ENCODE data around the gene FOXC1. TPM values are rescaled to one million over a fixed set of nuclear protein-coding genes. Genes with fewer than 3 reads are reported as not detected.

Gene FOXC1
- total RNA-seq, 1 experiment from 2014 or later: 16.7 TPM

DNA sequence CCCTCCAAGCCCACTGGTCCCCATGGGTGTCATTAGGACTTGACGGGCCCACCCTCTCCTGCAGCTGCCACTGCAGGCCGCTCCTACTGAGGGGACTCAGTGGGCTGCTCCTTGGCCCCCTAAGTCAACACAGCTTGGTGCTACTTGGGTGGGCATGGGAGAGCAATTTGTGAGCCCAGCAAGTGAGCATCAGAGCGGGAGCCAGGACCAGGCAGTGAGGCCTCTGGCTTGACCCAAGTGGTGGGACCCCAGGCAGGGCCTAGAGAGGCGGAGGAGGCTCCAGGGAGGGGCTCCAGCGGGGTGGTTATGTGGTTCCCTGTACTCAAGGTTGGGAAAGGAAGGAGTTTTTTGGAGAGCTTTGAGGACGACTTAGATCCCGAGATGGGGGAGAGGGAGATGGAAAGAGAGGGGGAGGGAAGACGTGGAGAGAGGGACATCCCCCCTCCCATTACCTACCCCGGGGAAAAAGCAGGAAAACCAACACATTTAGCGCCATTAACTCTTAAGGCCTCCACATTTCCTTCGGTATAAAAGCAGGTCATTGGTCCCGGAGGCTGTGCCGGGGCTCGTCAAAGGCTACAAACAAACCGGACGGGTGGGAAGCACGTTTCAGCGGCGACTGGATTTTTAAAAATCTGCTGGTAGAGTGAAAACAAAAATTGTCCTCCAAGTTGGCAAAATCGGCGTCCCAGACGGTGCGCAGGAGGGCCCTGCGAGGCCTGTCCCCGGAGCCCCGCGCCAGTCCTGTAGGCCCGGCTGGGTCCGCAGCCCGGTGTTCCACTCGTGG is 8.8 kb downstream of the FOXC1 start:
- Mint-ChIP-seq H3K9me3 (ENCODE audit: unreplicated experiment) (no peaks in the 10 kb centered on the region), H3K27ac (ENCODE audit: low read depth, unreplicated experiment) (no peak overlapping the region), H3K36me3 (ENCODE audit: insufficient read depth, unreplicated experiment) (peaks cover under 1% of the 10 kb centered on the region), H3K4me3 (ENCODE audit: unreplicated experiment) (no peak overlapping the region), H3K4me1 (ENCODE audit: insufficient read depth, unreplicated experiment) (no peaks in the 10 kb centered on the region), H3K27me3 (ENCODE audit: insufficient read depth, unreplicated experiment) (no peaks in the 10 kb centered on the region)
- intact Hi-C loops (cut with micrococcal nuclease): no loop called here
- no peak for DNase-seq (ENCODE audit: unreplicated experiment)
- POLR2A ChIA-PET: no interaction called here
- no TSS peak for BruUV-seq (replicated peaks)
- CTCF ChIA-PET: interaction anchor here (0.6 kb wide), 1 partner anchor 1017 kb away, joined by 4 read pairs; no protein-coding TSS in a partner anchor
- TF ChIP-seq, protein P1, sequence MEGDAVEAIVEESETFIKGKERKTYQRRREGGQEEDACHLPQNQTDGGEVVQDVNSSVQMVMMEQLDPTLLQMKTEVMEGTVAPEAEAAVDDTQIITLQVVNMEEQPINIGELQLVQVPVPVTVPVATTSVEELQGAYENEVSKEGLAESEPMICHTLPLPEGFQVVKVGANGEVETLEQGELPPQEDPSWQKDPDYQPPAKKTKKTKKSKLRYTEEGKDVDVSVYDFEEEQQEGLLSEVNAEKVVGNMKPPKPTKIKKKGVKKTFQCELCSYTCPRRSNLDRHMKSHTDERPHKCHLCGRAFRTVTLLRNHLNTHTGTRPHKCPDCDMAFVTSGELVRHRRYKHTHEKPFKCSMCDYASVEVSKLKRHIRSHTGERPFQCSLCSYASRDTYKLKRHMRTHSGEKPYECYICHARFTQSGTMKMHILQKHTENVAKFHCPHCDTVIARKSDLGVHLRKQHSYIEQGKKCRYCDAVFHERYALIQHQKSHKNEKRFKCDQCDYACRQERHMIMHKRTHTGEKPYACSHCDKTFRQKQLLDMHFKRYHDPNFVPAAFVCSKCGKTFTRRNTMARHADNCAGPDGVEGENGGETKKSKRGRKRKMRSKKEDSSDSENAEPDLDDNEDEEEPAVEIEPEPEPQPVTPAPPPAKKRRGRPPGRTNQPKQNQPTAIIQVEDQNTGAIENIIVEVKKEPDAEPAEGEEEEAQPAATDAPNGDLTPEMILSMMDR (IDR thresholded peaks at IDR 0.05; ENCODE audit: unreplicated experiment): no peak

- CTCF ChIA-PET: interaction anchor here (0.6 kb wide), 1 partner anchor 1016 kb away, joined by 4 read pairs; no protein-coding TSS in a partner anchor
- no TSS peak for BruUV-seq (replicated peaks)
- DNase-seq (ENCODE audit: unreplicated experiment): no peak
- H3K9me3 Mint-ChIP-seq (ENCODE audit: unreplicated experiment): no peaks in the 10 kb centered on the region
- H3K27ac Mint-ChIP-seq (ENCODE audit: low read depth, unreplicated experiment): no peak overlapping the region
- intact Hi-C loops (cut with micrococcal nuclease): no loop called here
- TF ChIP-seq, protein P1 (IDR thresholded peaks at IDR 0.05; ENCODE audit: unreplicated experiment): no peak
- H3K36me3 Mint-ChIP-seq (ENCODE audit: insufficient read depth, unreplicated experiment): no peaks in the 10 kb centered on the region
- no peaks in the 10 kb centered on the region for H3K27me3 Mint-ChIP-seq (ENCODE audit: insufficient read depth, unreplicated experiment)
- no peaks in the 10 kb centered on the region for H3K4me1 Mint-ChIP-seq (ENCODE audit: insufficient read depth, unreplicated experiment)
- POLR2A ChIA-PET: no interaction called here
- no peak overlapping the region for H3K4me3 Mint-ChIP-seq (ENCODE audit: unreplicated experiment)
Measured at GRCh38 chr6:1619098-1619672, 9.5 kb downstream of the FOXC1 start.

- no peak for DNase-seq (ENCODE audit: unreplicated experiment)
- Mint-ChIP-seq H3K4me1 (ENCODE audit: insufficient read depth, unreplicated experiment) (no peaks in the 10 kb centered on the region), H3K27me3 (ENCODE audit: insufficient read depth, unreplicated experiment) (no peaks in the 10 kb centered on the region), H3K27ac (ENCODE audit: low read depth, unreplicated experiment) (no peak overlapping the region), H3K4me3 (ENCODE audit: unreplicated experiment) (no peak overlapping the region), H3K9me3 (ENCODE audit: unreplicated experiment) (no peaks in the 10 kb centered on the region), H3K36me3 (ENCODE audit: insufficient read depth, unreplicated experiment) (no peaks in the 10 kb centered on the region)
- TF ChIP-seq, protein P1 (IDR thresholded peaks at IDR 0.05; ENCODE audit: unreplicated experiment): no peak
- intact Hi-C loops (cut with micrococcal nuclease): no loop called here
- BruUV-seq (replicated peaks): no TSS peak
- POLR2A ChIA-PET: no interaction called here
- CTCF ChIA-PET: interaction anchor here (0.6 kb wide), 1 partner anchor 66 kb away, joined by 3 read pairs; no protein-coding TSS in a partner anchor
Measured at GRCh38 chr6:1619673-1620503, 10.2 kb downstream of the FOXC1 start.

DNA sequence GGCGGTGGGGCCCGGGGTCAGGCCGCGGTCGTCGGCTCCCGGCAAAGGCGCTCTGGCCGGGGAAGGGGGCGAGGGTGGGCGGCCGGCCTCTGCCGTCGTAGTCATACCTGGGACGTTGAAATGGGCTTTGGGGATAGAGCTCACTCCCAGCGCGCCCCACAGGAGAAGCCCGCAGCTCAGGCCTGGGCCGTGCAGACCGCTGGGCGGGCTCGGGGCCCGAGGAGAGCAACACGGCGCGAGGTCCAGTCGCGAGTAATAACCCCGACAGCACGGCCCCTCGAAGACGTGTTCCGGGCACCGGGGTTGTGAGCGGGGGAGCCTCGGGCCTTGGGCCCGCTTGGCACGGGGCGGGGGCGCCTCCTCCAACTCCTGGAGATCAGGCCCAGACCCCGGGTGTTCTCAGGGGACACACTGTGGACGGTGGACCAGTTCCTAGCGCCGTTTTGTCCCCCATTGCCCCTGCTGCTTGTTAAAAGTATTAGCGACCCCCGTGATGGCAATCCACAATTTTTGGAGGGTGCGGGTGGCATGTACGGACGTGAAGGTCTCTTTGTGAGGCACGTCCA is 10.9 kb downstream of the FOXC1 start:
- intact Hi-C loops (cut with micrococcal nuclease): no loop called here
- POLR2A ChIA-PET: no interaction called here
- H3K36me3 Mint-ChIP-seq (ENCODE audit: insufficient read depth, unreplicated experiment): no peaks in the 10 kb centered on the region
- CTCF ChIA-PET: interaction anchor here (0.6 kb wide), 1 partner anchor 65 kb away, joined by 3 read pairs; no protein-coding TSS in a partner anchor
- DNase-seq (ENCODE audit: unreplicated experiment): no peak
- no peaks in the 10 kb centered on the region for H3K27me3 Mint-ChIP-seq (ENCODE audit: insufficient read depth, unreplicated experiment)
- no peaks in the 10 kb centered on the region for H3K4me1 Mint-ChIP-seq (ENCODE audit: insufficient read depth, unreplicated experiment)
- BruUV-seq (replicated peaks): no TSS peak
- no peaks in the 10 kb centered on the region for H3K9me3 Mint-ChIP-seq (ENCODE audit: unreplicated experiment)
- no peak overlapping the region for H3K27ac Mint-ChIP-seq (ENCODE audit: low read depth, unreplicated experiment)
- no peak overlapping the region for H3K4me3 Mint-ChIP-seq (ENCODE audit: unreplicated experiment)
- TF ChIP-seq, protein P1 (IDR thresholded peaks at IDR 0.05; ENCODE audit: unreplicated experiment): no peak
